Sigmoid colon (tissue), 7 donors: Measurements from ENCODE around the gene ETAA1. TPM values are rescaled to one million over a fixed set of nuclear protein-coding genes. Genes with fewer than 3 reads are reported as not detected.

Experiments used
- DNase-seq: peaks from one replicate; pipeline ENCODE4 v3.0.0-alpha.2; 2019
- H3K27ac ChIP-seq, 4 donors: fragments of 200-600 bp; sonication (generic); one replicate each; pipeline ENCODE4 v1.5.1; 2016 to 2019; ENCODE audit warnings: mild to moderate bottlenecking in 1 of 4
- H3K27me3 ChIP-seq, 3 donors: fragments of 200-600 bp; sonication (generic); one replicate each; pipeline ENCODE4 v1.5.1; 2019; ENCODE audit warnings: mild to moderate bottlenecking in 1 of 3
- H3K36me3 ChIP-seq, 4 donors: fragments of 200-600 bp; sonication (generic); one replicate each; pipeline ENCODE4 v1.5.1; 2016 to 2019
- H3K4me1 ChIP-seq, 4 donors: fragments of 200-600 bp; sonication (generic); one replicate each; pipeline ENCODE4 v1.5.1; 2017 to 2019
- H3K4me3 ChIP-seq, 4 donors: fragments of 200-600 bp; sonication (generic); one replicate each; pipeline ENCODE4 v1.5.1; 2017 to 2019; ENCODE audit warnings: mild to moderate bottlenecking in 2 of 4, moderate library complexity in 1 of 4
- H3K9me3 ChIP-seq, 4 donors: fragments of 200-600 bp in 3 of 4; sonication (generic) in 3 of 4; one replicate each; pipeline versions ENCODE4 v1.5.1 to v1.6.1; 2013 to 2019
- CTCF ChIP-seq, 4 experiments: fragments of 450-650 bp in 3 of 4; fragments of 200-600 bp in 1 of 4; IDR thresholded peaks; one replicate each; pipeline ENCODE4 v1.5.1; 2016 to 2019; ENCODE audit warnings: antibody characterized with exemption in 4 of 4, mild to moderate bottlenecking in 3 of 4, moderate library complexity in 2 of 4
- EP300 ChIP-seq, 4 donors: sonication (generic); formaldehyde crosslinking; IDR thresholded peaks; one replicate each; pipeline ENCODE4 v1.6.1; 2017; ENCODE audit warnings: antibody characterized with exemption in 4 of 4
- POLR2A ChIP-seq, 2 donors: fragments of 450-650 bp; IDR thresholded peaks; one replicate each; pipeline ENCODE4 v1.6.1; 2016; ENCODE audit warnings: antibody characterized with exemption in 2 of 2, mild to moderate bottlenecking in 2 of 2, moderate library complexity in 2 of 2
- POLR2AphosphoS5 ChIP-seq, 4 donors: sonication (generic); formaldehyde crosslinking; IDR thresholded peaks; one replicate each; pipeline ENCODE4 v1.6.1; 2017; ENCODE audit warnings: antibody characterized with exemption in 4 of 4
- WGBS, 2 donors: extraction: QIAGEN DNeasy Blood & Tissue Kit; methylation state at CpG; one replicate each; pipeline ENCODE4 v1.1.7; 2013; 5-methylcytosine and 5-hydroxymethylcytosine counted together
- intact Hi-C: fragments of 100-400 bp; cut with DNase I; formaldehyde crosslinking; loops from one replicate; pipeline ENCODE4 v1.15.1; 2023
- polyA plus RNA-seq, 3 donors: library from polyadenylated mRNA; stranded (reverse); fragments of 200-250 nt; gene quantifications; one replicate each; pipeline ENCODE4 v1.2.3, GENCODE V29; 2013
- total RNA-seq, 4 donors: library from RNA; depleted of rRNA; stranded (reverse); fragments of >200 nt; gene quantifications; one replicate each; pipeline ENCODE4 v1.1.0, GENCODE V29; 2016
- donor health status: healthy with polysubstance abuse.
- donor health status: Bipolar disorder and iron deficiency.
- donor health status: healthy.

The ETAA1 gene
- total and polyA plus RNA-seq, 7 donors = 3.0 to 20.0 (median 12.1) TPM

- no peak overlapping the region for H3K4me3 ChIP-seq
- intact Hi-C loops = no loop called here
- no peak for TF ChIP-seq CTCF (IDR thresholded peaks at IDR 0.05)
- no peak for TF ChIP-seq POLR2A (IDR thresholded peaks at IDR 0.05)
- TF ChIP-seq EP300 (IDR thresholded peaks at IDR 0.05) = no peak
- no peak for DNase-seq
- no peaks in the 10 kb centered on the region for H3K9me3 ChIP-seq
- no peaks in the 10 kb centered on the region for H3K27me3 ChIP-seq
- H3K4me1 ChIP-seq = no peaks in the 10 kb centered on the region
- no peak overlapping the region for H3K27ac ChIP-seq
- WGBS, 2 donors = 83 to 91% methylated on average over 1 of the region's 1 CpG
- H3K36me3 ChIP-seq = no peaks in the 10 kb centered on the region
Measured at GRCh38 chr2:67453310-67453709, 56.2 kb downstream of the ETAA1 start.

DNA sequence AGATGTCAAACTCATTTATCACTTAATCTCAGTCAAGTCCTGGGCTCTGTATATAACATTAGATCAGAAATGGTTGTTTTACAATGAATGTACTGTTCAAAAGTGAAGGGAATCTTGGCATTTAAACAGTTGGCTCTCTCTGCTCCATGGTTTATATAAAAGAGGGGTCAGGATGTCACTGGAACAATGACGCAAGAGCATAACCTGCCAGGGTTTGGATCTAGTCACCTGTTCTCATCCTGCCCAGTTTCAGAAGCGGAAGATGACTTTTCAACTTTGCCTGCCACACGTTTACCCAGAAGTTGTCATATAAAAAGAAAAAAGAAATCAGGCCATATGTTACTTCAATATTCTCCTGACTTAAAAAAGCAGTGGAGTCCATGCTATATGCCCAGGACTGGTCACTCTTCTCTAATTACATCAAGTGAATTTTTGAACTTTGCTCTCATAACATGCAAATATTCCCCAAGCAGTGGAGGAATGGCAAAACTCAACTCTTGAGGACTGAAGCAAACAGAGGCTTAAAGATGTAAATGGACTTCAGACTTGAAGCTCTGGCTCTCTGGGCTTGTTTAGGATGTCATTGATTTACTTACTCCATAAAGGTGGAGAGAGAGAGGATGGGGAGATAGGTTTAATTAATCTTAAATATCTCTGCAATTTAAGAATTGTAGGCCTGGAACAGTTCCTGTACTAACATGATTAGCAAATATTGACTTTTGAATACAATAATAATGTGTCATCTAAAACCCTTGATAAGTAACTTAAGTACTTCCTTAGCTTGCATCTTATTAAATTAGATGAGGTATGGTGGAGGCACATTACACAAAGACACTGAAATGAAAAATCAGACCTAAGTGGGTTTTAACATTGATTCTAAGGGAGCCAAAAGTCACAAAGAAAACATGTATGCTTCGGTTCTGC lies 58.3 kb downstream of the ETAA1 start:
- Histone ChIP-seq H3K9me3 (no peaks in the 10 kb centered on the region), H3K27ac (no peak overlapping the region), H3K36me3 (no peaks in the 10 kb centered on the region), H3K27me3 (no peaks in the 10 kb centered on the region), H3K4me3 (no peak overlapping the region), H3K4me1 (no peaks in the 10 kb centered on the region)
- WGBS, 2 donors = 56 to 69% methylated on average over 4 of the region's 4 CpGs
- no peak for DNase-seq
- TF ChIP-seq EP300 (IDR thresholded peaks at IDR 0.05) = no peak
- no peak for TF ChIP-seq POLR2AphosphoS5 (IDR thresholded peaks at IDR 0.05)
- no peak for TF ChIP-seq POLR2A (IDR thresholded peaks at IDR 0.05)
- no peak for TF ChIP-seq CTCF (IDR thresholded peaks at IDR 0.05)
- intact Hi-C loops = no loop called here

- TF ChIP-seq EP300 (IDR thresholded peaks at IDR 0.05) = no peak
- no peak for TF ChIP-seq CTCF (IDR thresholded peaks at IDR 0.05)
- no peak for TF ChIP-seq POLR2AphosphoS5 (IDR thresholded peaks at IDR 0.05)
- TF ChIP-seq POLR2A (IDR thresholded peaks at IDR 0.05) = no peak
- no peaks in the 10 kb centered on the region for H3K9me3 ChIP-seq
- no peaks in the 10 kb centered on the region for H3K36me3 ChIP-seq
- no peak for DNase-seq
- no peak overlapping the region for H3K4me3 ChIP-seq
- 58% methylated on average over 2 of the region's 2 CpGs for WGBS, 2 donors
- no peaks in the 10 kb centered on the region for H3K4me1 ChIP-seq
- H3K27ac ChIP-seq = no peak overlapping the region
- no peaks in the 10 kb centered on the region for H3K27me3 ChIP-seq
- intact Hi-C loops = no loop called here
Measured at GRCh38 chr2:67456428-67456827, 59.3 kb downstream of the ETAA1 start.

- intact Hi-C loops = no loop called here
- H3K4me1 ChIP-seq = no peaks in the 10 kb centered on the region
- no peaks in the 10 kb centered on the region for H3K9me3 ChIP-seq
- WGBS, 2 donors = 80 to 81% methylated on average over 4 of the region's 4 CpGs
- no peaks in the 10 kb centered on the region for H3K27me3 ChIP-seq
- no peak overlapping the region for H3K4me3 ChIP-seq
- no peak overlapping the region for H3K27ac ChIP-seq
- TF ChIP-seq POLR2A (IDR thresholded peaks at IDR 0.05) = no peak
- TF ChIP-seq CTCF (IDR thresholded peaks at IDR 0.05) = no peak
- no peak for TF ChIP-seq EP300 (IDR thresholded peaks at IDR 0.05)
- no peak for TF ChIP-seq POLR2AphosphoS5 (IDR thresholded peaks at IDR 0.05)
- no peak for DNase-seq
- H3K36me3 ChIP-seq = no peaks in the 10 kb centered on the region
Measured at GRCh38 chr2:67457699-67458098, 60.6 kb downstream of the ETAA1 start.
